Upper lobe of right lung (tissue), 1 donor: ENCODE data around the gene GRPEL1. TPM values are rescaled to one million over a fixed set of nuclear protein-coding genes. Genes with fewer than 3 reads are reported as not detected.

Source experiments
- ATAC-seq: fragments of 200-7000 bp; cut with Tn5 transposase; one replicate; pipeline ENCODE4 v1.9.1; 2020; ENCODE audit warnings: mild to moderate bottlenecking, moderate library complexity
- DNase-seq: peaks from one replicate; pipeline ENCODE4 v3.0.0-alpha.2; 2020
- H3K27ac ChIP-seq: fragments of 200-600 bp; one replicate; pipeline ENCODE4 v1.8.0; 2022
- H3K27me3 ChIP-seq: fragments of 200-600 bp; one replicate; pipeline ENCODE4 v1.8.0; 2022; ENCODE audit warnings: mild to moderate bottlenecking
- H3K36me3 ChIP-seq: fragments of 200-600 bp; one replicate; pipeline ENCODE4 v1.8.0; 2022
- H3K4me1 ChIP-seq: fragments of 200-600 bp; one replicate; pipeline ENCODE4 v1.8.0; 2022
- H3K4me3 ChIP-seq: fragments of 200-600 bp; one replicate; pipeline ENCODE4 v1.8.0; 2022; ENCODE audit warnings: mild to moderate bottlenecking
- H3K9me3 ChIP-seq: fragments of 200-600 bp; one replicate; pipeline ENCODE4 v1.8.0; 2022
- CTCF ChIP-seq: fragments of 200-600 bp; IDR thresholded peaks from one replicate; pipeline ENCODE4 v1.8.0; 2022; ENCODE audit warnings: antibody characterized with exemption
- intact Hi-C: fragments of 100-400 bp; cut with DNase I; formaldehyde crosslinking; loops from one replicate; pipeline ENCODE4 v1.11.0; 2022
- total RNA-seq: library from RNA; stranded (reverse); fragmentation: NEBNext Ultra II Directional; extraction: Animal tissue kit (Norgen Biotek cat#: 25700); gene quantifications from one replicate; pipeline ENCODE4 v1.2.1, GENCODE V29; 2021
- donor health status: DM: no; HTN: yes; CAD: no; lungs with severe emphysema.

GRPEL1 gene
- total RNA-seq, 1 donor from 2014 or later, result 27.8 TPM

GRCh38 chr4:7020290-7020689 lies 47.6 kb downstream of the GRPEL1 start:
- intact Hi-C loops, result no loop called here
- no peak for TF ChIP-seq CTCF
- Histone ChIP-seq H3K4me3 (no peak overlapping the region), H3K9me3 (no peaks in the 10 kb centered on the region), H3K4me1 (no peaks in the 10 kb centered on the region), H3K27me3 (no peaks in the 10 kb centered on the region), H3K36me3 (peaks cover 52% of the 10 kb centered on the region), H3K27ac (no peak overlapping the region)
- no peak for ATAC-seq
- DNase-seq, result no peak

- no peaks in the 10 kb centered on the region for H3K27me3 ChIP-seq
- intact Hi-C loops, result no loop called here
- H3K36me3 ChIP-seq, result peaks cover 56% of the 10 kb centered on the region
- TF ChIP-seq CTCF, result no peak
- no peak for DNase-seq
- ATAC-seq, result peak; percentile 73
- H3K27ac ChIP-seq, result no peak overlapping the region
- H3K4me1 ChIP-seq, result no peaks in the 10 kb centered on the region
- H3K4me3 ChIP-seq, result no peak overlapping the region
- H3K9me3 ChIP-seq, result no peaks in the 10 kb centered on the region
Measured at GRCh38 chr4:7019367-7019766, 48.5 kb downstream of the GRPEL1 start.

GRCh38 chr4:7018281-7018680 lies 49.6 kb downstream of the GRPEL1 start:
- intact Hi-C loops, result no loop called here
- H3K4me1 ChIP-seq, result no peaks in the 10 kb centered on the region
- DNase-seq (no peak), ATAC-seq (no peak)
- no peak overlapping the region for H3K27ac ChIP-seq
- H3K36me3 ChIP-seq, result peaks cover 59% of the 10 kb centered on the region
- TF ChIP-seq CTCF, result no peak
- no peak overlapping the region for H3K4me3 ChIP-seq
- no peaks in the 10 kb centered on the region for H3K9me3 ChIP-seq
- no peaks in the 10 kb centered on the region for H3K27me3 ChIP-seq

GRCh38 chr4:7017446-7018048 lies 50.3 kb downstream of the GRPEL1 start:
- Histone ChIP-seq H3K9me3 (no peaks in the 10 kb centered on the region), H3K36me3 (peaks cover 66% of the 10 kb centered on the region), H3K27ac (no peak overlapping the region), H3K4me3 (no peak overlapping the region), H3K27me3 (no peaks in the 10 kb centered on the region), H3K4me1 (no peaks in the 10 kb centered on the region)
- intact Hi-C loops, result no loop called here
- DNase-seq (no peak), ATAC-seq (no peak)
- TF ChIP-seq CTCF, result no peak

GRCh38 chr4:7016512-7016911 lies 51.4 kb downstream of the GRPEL1 start:
- H3K27me3 ChIP-seq, result no peaks in the 10 kb centered on the region
- no peak overlapping the region for H3K4me3 ChIP-seq
- intact Hi-C loops, result no loop called here
- no peak for TF ChIP-seq CTCF
- peaks cover 69% of the 10 kb centered on the region for H3K36me3 ChIP-seq
- no peaks in the 10 kb centered on the region for H3K9me3 ChIP-seq
- no peaks in the 10 kb centered on the region for H3K4me1 ChIP-seq
- ATAC-seq (no peak), DNase-seq (no peak)
- no peak overlapping the region for H3K27ac ChIP-seq

GRCh38 chr4:7016086-7016485 lies 51.8 kb downstream of the GRPEL1 start:
- TF ChIP-seq CTCF, result no peak
- Histone ChIP-seq H3K27me3 (no peaks in the 10 kb centered on the region), H3K4me1 (no peaks in the 10 kb centered on the region), H3K27ac (no peak overlapping the region), H3K9me3 (no peaks in the 10 kb centered on the region), H3K36me3 (peaks cover 70% of the 10 kb centered on the region), H3K4me3 (no peak overlapping the region)
- no peak for ATAC-seq
- no peak for DNase-seq
- intact Hi-C loops, result no loop called here
